ENCODE data around the gene CASP10. TPM values are rescaled to one million over a fixed set of nuclear protein-coding genes. Genes with fewer than 3 reads are reported as not detected.

CASP10 gene
- total and polyA plus RNA-seq, 2 donors (not counting 1 experiment from before 2014, with no cell fraction given), result 16.0 to 34.3 TPM

DNA sequence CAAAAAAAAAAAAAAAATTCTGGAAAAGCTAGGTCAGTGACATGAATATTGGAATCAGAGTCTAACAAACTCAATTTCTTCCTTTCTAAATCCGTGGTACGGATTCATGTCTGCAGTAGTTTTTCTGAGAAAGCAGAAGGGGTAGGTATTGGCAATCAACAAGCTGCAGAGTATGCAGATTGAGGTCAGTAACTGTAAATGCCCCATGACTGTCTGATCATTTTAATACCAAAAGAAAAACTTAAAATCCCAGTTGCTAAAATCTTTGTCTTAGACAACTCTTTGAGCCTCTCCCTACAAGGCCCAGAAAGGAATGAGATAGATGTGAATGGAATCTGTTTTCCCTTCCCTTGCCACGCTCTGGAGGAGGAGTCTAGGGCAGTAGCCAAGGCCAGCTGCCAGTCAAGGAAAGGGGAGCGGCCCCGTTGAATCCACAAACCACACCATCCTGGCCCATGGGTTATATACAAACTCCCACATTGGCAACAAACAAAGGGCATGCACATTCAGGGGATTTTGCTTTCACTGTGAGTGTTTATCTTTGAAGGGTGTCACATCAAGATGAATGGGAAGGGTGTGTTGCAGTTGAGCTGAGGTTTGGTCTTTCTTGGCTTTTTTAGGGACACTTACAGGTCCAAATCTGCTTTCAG is 71.3 kb downstream of the CASP10 start:
- intact Hi-C loops (cut with micrococcal nuclease), result no loop called here
- CTCF ChIA-PET, result interaction anchor here (0.7 to 10.9 kb wide), 6 partner anchors 12 to 370 kb away, joined by 3 to 123 read pairs (median 8); no protein-coding TSS in a partner anchor
- WGBS (ENCODE audit: insufficient coverage), result no CpG with 5 or more reads among the region's 5 CpGs
- H3K4me1 ChIP-seq (ENCODE audit: control insufficient read depth in 2 of 2, insufficient read depth in 2 of 2, low read length in 2 of 2), result peaks cover 45 to 76% of the 10 kb centered on the region in 2 donors
- peaks cover 0 to 3% of the 10 kb centered on the region in 2 experiments for H3K36me3 ChIP-seq (replicated peaks in 1 of 2; ENCODE audit: control extremely low read depth in 1 of 2, control insufficient read depth in 1 of 2, extremely low read depth in 1 of 2, insufficient read depth in 2 of 2, low read length in 1 of 2)
- POLR2A ChIA-PET, result interaction anchor here (0.6 to 0.8 kb wide), 4 partner anchors 8 to 765 kb away, joined by 3 to 6 read pairs (median 4); no protein-coding TSS in a partner anchor
- no peaks in the 10 kb centered on the region for H3K9me3 Mint-ChIP-seq (ENCODE audit: insufficient read depth)
- peak overlapping the region; percentile 77 for H3K27ac Mint-ChIP-seq
- TF ChIP-seq, protein P1, sequence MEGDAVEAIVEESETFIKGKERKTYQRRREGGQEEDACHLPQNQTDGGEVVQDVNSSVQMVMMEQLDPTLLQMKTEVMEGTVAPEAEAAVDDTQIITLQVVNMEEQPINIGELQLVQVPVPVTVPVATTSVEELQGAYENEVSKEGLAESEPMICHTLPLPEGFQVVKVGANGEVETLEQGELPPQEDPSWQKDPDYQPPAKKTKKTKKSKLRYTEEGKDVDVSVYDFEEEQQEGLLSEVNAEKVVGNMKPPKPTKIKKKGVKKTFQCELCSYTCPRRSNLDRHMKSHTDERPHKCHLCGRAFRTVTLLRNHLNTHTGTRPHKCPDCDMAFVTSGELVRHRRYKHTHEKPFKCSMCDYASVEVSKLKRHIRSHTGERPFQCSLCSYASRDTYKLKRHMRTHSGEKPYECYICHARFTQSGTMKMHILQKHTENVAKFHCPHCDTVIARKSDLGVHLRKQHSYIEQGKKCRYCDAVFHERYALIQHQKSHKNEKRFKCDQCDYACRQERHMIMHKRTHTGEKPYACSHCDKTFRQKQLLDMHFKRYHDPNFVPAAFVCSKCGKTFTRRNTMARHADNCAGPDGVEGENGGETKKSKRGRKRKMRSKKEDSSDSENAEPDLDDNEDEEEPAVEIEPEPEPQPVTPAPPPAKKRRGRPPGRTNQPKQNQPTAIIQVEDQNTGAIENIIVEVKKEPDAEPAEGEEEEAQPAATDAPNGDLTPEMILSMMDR (IDR thresholded peaks at IDR 0.05), result no peak
- no peak for TF ChIP-seq EZH2 (IDR thresholded peaks at IDR 0.05; ENCODE audit: borderline replicate concordance, insufficient read depth, low read depth, low read length, poor library complexity, severe bottlenecking)
- no peaks in the 10 kb centered on the region for H3K9me3 ChIP-seq (ENCODE audit: control extremely low read depth in 1 of 3, control insufficient read depth in 2 of 3, insufficient read depth in 1 of 3, low read length in 2 of 3)
- no peak overlapping the region for H3K4me3 ChIP-seq (ENCODE audit: control extremely low read depth in 1 of 5, extremely low read depth in 1 of 5, insufficient read depth in 1 of 5, low read depth in 2 of 5, low read length in 4 of 5)
- H3K4me1 Mint-ChIP-seq, result peaks cover 77% of the 10 kb centered on the region
- H3K4me2 ChIP-seq (replicated peaks; ENCODE audit: low read depth, low read length, poor library complexity, severe bottlenecking), result no peak overlapping the region
- no peak overlapping the region for H3K4me3 Mint-ChIP-seq
- no peaks in the 10 kb centered on the region for H3K27me3 Mint-ChIP-seq
- no peak overlapping the region for H3K9ac ChIP-seq (ENCODE audit: low read length)
- no peaks in the 10 kb centered on the region for H3K27me3 ChIP-seq (replicated peaks in 1 of 4; ENCODE audit: control extremely low read depth in 1 of 4, control insufficient read depth in 3 of 4, insufficient read depth in 4 of 4, low read length in 3 of 4)
- H3K79me2 ChIP-seq (ENCODE audit: control insufficient read depth, insufficient read depth, low read length), result peaks cover 72% of the 10 kb centered on the region
- H3K27ac ChIP-seq (ENCODE audit: low read length in 2 of 2), result peak overlapping the region in 1 of 2 donors; percentile 87
- no peak for DNase-seq
- H4K20me1 ChIP-seq (ENCODE audit: control insufficient read depth, insufficient read depth, low read length, poor library complexity, severe bottlenecking), result no peaks in the 10 kb centered on the region
- ATAC-seq (ENCODE audit: low read depth), result no peak
- H2AFZ ChIP-seq (ENCODE audit: insufficient read depth, low read depth, low read length, poor library complexity, severe bottlenecking), result no peak overlapping the region

DNA sequence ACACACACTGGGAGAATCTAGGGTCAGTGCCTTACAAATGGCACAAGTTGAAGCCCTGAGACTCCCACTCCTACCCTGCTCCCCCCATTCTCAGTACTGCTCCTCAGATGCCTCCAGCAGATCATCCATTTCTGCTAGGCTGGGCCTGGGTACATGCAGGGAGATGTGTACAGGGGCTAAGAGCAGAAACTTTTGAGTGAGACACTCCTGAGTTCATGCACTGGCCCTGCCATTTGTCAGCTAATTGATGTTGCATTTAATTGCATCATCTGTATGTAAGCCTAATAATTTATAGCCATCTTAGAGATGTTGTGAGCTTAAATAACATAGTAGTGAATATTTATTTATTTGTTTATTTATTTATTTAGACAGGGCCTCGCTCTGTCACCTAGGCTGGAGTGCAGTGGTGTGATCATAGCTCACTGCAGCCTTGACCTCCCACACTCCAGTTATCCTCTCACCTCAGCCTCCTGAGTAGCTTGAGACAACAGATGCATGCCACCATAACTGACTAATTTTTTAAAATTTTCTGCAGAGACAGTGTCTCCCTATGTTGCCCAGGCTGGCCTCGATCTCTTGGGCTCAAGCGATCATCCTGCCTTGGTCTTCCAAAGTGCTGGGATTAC is 72.6 kb downstream of the CASP10 start:
- peaks cover 70% of the 10 kb centered on the region for H3K79me2 ChIP-seq (ENCODE audit: control insufficient read depth, insufficient read depth, low read length)
- TF ChIP-seq EZH2 (IDR thresholded peaks at IDR 0.05; ENCODE audit: borderline replicate concordance, insufficient read depth, low read depth, low read length, poor library complexity, severe bottlenecking), result no peak
- TF ChIP-seq, protein P1 (IDR thresholded peaks at IDR 0.05), result no peak
- WGBS (ENCODE audit: insufficient coverage), result 100% methylated on average over 1 of the region's 3 CpGs
- no peaks in the 10 kb centered on the region for H3K36me3 ChIP-seq (replicated peaks in 1 of 2; ENCODE audit: control extremely low read depth in 1 of 2, control insufficient read depth in 1 of 2, extremely low read depth in 1 of 2, insufficient read depth in 2 of 2, low read length in 1 of 2)
- Mint-ChIP-seq H3K9me3 (ENCODE audit: insufficient read depth) (no peaks in the 10 kb centered on the region), H3K4me3 (no peak overlapping the region), H3K4me1 (peaks cover 76% of the 10 kb centered on the region), H3K27ac (peak overlapping the region; percentile 99), H3K27me3 (no peaks in the 10 kb centered on the region)
- ChIA-PET POLR2A (no interaction called here), CTCF (interaction anchor here (3.8 to 10.9 kb wide), 2 partner anchors 18 to 22 kb away, joined by 29 to 123 read pairs; no protein-coding TSS in a partner anchor)
- no peaks in the 10 kb centered on the region for H4K20me1 ChIP-seq (ENCODE audit: control insufficient read depth, insufficient read depth, low read length, poor library complexity, severe bottlenecking)
- no peak for DNase-seq
- H3K27me3 ChIP-seq (replicated peaks in 1 of 4; ENCODE audit: control extremely low read depth in 1 of 4, control insufficient read depth in 3 of 4, insufficient read depth in 4 of 4, low read length in 3 of 4), result no peaks in the 10 kb centered on the region
- H2AFZ ChIP-seq (ENCODE audit: insufficient read depth, low read depth, low read length, poor library complexity, severe bottlenecking), result no peak overlapping the region
- H3K27ac ChIP-seq (ENCODE audit: low read length in 2 of 2), result peak overlapping the region; percentile 97 to 98
- H3K4me1 ChIP-seq (ENCODE audit: control insufficient read depth in 2 of 2, insufficient read depth in 2 of 2, low read length in 2 of 2), result peaks cover 55 to 85% of the 10 kb centered on the region in 2 donors
- no peaks in the 10 kb centered on the region for H3K9me3 ChIP-seq (ENCODE audit: control extremely low read depth in 1 of 3, control insufficient read depth in 2 of 3, insufficient read depth in 1 of 3, low read length in 2 of 3)
- no peak overlapping the region for H3K4me2 ChIP-seq (replicated peaks; ENCODE audit: low read depth, low read length, poor library complexity, severe bottlenecking)
- no peak for ATAC-seq (ENCODE audit: low read depth)
- H3K9ac ChIP-seq (ENCODE audit: low read length), result no peak overlapping the region
- H3K4me3 ChIP-seq (ENCODE audit: control extremely low read depth in 1 of 5, extremely low read depth in 1 of 5, insufficient read depth in 1 of 5, low read depth in 2 of 5, low read length in 4 of 5), result no peak overlapping the region
- intact Hi-C loops (cut with micrococcal nuclease), result loop anchor here (5.0 kb wide), 1 partner anchor 527 kb away; the partner anchor contains the start of gene ALS2
